GM10266 (cell line): ENCODE measurements around the gene SERGEF.

Source experiments
- DNase-seq: peaks from one replicate; pipeline ENCODE4 v3.0.0; 2012; ENCODE audit errors: extremely low spot score
- CTCF ChIP-seq: IDR thresholded peaks from 2 replicates; pipeline ENCODE4 v1.5.1; 2012; ENCODE audit warnings: mild to moderate bottlenecking, low read depth; ENCODE audit not compliant: control insufficient read depth, insufficient read depth; ENCODE audit errors: missing control alignments

SERGEF gene

GRCh38 chr11:17986007-17986710 lies 26.7 kb downstream of the SERGEF start:
- no peak for TF ChIP-seq CTCF
- no peak for DNase-seq

- DNase-seq = no peak
- TF ChIP-seq CTCF = no peak
Observed at GRCh38 chr11:17985517-17985916, 27.3 kb downstream of the SERGEF start.

- DNase-seq = no peak
- no peak for TF ChIP-seq CTCF
Observed at GRCh38 chr11:17983569-17983968, 29.3 kb downstream of the SERGEF start.

GRCh38 chr11:17979770-17980371 lies 33.0 kb downstream of the SERGEF start:
- peak; percentile 62 for DNase-seq
- TF ChIP-seq CTCF = peak; percentile 94

- peak; percentile 50 for DNase-seq
Observed at GRCh38 chr11:17978553-17979287, 34.1 kb downstream of the SERGEF start.

GRCh38 chr11:17976651-17977050 lies 36.2 kb downstream of the SERGEF start:
- no peak for TF ChIP-seq CTCF
- no peak for DNase-seq

More at GRCh38 chr11:17978553-17979287, 34.1 kb downstream of the SERGEF start:
- peak; percentile 80 for TF ChIP-seq CTCF

GRCh38 chr11:17974246-17974645 lies 38.6 kb downstream of the SERGEF start:
- TF ChIP-seq CTCF = no peak
- no peak for DNase-seq
